NB4 (cell line): ENCODE results near the gene CLDN5.

Experiments
- DNase-seq: peaks from one replicate; pipeline ENCODE4 v3.0.0; 2010; ENCODE audit warnings: low read depth
- H3K4me3 ChIP-seq: one replicate; pipeline ENCODE4 v1.5.1; 2011; ENCODE audit warnings: mild to moderate bottlenecking, low read depth, low read length, moderate library complexity
- MYC ChIP-seq: IDR thresholded peaks from 2 replicates; pipeline ENCODE4 v1.6.1; 2011; ENCODE audit warnings: low read depth, low read length
- POLR2A ChIP-seq: IDR thresholded peaks from 2 replicates; pipeline ENCODE4 v1.6.1; 2011; ENCODE audit warnings: mild to moderate bottlenecking; ENCODE audit not compliant: insufficient read length; ENCODE audit errors: extremely low read depth
- TF ChIP-seq, protein P1 (sequence below): IDR thresholded peaks from 2 replicates; pipeline ENCODE4 v1.6.1; 2011; ENCODE audit warnings: low read depth, low read length
- TF ChIP-seq, protein P2 (sequence below): IDR thresholded peaks from one replicate; pipeline ENCODE4 v1.5.1; 2012; ENCODE audit warnings: low read depth, low read length

The CLDN5 gene

DNA sequence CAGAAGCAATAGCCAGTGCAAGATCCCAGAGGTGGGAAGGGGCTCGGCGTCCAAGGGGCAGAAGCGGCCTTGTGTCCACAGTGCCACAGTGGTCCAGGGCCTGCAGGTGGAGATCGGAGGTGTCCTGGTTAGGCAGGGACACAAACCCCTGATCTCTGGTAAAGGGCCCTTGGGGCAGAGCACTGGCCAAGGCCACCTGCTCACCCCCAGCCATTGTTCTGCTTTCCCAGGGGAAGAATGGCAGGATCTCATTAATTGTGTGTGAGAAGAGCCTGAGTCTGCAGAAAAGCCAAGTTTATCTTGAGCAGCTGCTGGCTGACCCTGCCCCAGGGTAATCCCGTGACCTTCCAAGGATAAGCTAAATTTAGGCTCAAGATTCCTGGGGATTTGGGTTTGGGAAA is 3.1 kb upstream of the CLDN5 start:
- TF ChIP-seq, protein P1, sequence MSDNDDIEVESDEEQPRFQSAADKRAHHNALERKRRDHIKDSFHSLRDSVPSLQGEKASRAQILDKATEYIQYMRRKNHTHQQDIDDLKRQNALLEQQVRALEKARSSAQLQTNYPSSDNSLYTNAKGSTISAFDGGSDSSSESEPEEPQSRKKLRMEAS = no peak
- no peak for TF ChIP-seq MYC
- TF ChIP-seq, protein P2, sequence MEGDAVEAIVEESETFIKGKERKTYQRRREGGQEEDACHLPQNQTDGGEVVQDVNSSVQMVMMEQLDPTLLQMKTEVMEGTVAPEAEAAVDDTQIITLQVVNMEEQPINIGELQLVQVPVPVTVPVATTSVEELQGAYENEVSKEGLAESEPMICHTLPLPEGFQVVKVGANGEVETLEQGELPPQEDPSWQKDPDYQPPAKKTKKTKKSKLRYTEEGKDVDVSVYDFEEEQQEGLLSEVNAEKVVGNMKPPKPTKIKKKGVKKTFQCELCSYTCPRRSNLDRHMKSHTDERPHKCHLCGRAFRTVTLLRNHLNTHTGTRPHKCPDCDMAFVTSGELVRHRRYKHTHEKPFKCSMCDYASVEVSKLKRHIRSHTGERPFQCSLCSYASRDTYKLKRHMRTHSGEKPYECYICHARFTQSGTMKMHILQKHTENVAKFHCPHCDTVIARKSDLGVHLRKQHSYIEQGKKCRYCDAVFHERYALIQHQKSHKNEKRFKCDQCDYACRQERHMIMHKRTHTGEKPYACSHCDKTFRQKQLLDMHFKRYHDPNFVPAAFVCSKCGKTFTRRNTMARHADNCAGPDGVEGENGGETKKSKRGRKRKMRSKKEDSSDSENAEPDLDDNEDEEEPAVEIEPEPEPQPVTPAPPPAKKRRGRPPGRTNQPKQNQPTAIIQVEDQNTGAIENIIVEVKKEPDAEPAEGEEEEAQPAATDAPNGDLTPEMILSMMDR = no peak
- no peak for TF ChIP-seq POLR2A
- H3K4me3 ChIP-seq = no peak overlapping the region
- no peak for DNase-seq

DNA sequence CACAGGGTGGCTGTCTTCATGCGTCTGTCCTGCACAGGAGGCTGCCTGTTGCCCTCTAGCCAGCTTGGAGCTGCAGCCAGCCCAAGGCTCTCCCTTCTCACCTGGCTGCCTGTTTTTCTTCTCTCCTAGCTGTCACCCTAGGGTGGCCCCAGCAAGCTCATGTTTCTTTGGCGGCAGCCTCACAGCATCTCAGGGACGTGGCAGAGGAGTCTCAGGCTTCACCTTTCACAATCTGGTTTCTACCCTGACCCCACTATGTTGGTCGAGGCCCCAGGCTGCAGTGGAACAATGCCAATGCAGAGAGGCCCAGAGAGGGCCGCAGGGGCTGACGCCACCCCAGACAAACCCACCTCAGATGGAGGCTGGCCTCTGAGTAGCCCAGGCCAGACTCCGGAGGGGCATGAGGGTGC is 2.5 kb upstream of the CLDN5 start:
- TF ChIP-seq, protein P2 = no peak
- no peak for TF ChIP-seq POLR2A
- no peak overlapping the region for H3K4me3 ChIP-seq
- no peak for DNase-seq

DNA sequence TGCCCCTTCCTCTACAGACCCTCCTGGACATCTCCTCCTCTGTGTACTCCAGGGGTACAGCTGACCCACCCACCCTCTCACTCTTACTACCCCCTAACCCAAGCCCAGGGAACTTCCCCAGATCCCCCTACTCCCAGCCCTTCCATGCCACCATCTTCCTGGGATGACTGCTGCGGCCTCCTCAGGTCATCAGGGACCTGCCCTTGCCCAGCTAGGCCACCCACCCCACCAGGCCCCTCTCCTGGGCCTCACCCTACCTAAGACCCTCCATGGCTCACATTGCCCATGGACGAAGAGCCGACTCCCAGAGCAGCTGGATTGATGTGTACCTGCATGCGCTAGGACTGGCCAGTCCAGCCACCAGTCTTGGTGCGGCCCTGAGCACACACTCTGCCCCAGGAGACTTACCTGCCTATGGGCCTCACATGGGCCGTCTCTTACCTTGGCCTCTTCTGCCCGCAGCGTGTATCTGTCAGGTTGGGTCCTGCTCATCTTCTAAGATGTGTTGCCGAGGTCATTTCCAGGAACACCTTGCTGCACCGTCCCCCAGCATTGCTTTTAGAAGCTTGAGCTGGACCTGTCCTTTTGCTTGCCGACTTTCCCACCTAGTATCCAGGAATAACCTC is 2.0 kb upstream of the CLDN5 start:
- H3K4me3 ChIP-seq = no peak overlapping the region
- no peak for DNase-seq
- no peak for TF ChIP-seq POLR2A
- TF ChIP-seq MYC = no peak
- TF ChIP-seq, protein P1 = no peak
- TF ChIP-seq, protein P2 = no peak

DNA sequence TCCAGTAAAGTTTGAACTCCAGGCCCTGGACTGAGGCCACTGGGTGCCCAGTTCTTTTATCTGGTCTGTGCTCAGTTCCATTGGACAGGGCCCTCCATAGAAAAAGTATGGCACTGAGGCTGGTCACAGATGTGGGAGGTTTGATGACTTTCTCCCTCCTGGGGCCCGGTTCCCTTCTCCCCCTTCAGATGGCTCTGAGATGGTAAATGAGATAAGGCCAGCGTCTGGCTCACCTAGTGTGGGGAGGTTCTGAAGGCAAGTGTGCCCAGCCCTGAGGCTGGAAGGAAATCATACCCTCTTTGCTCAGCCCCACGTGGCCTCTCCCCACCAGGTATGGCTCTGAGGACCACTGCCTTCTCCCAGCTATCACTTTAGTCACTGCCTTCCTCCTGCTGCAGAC is 1.5 kb upstream of the CLDN5 start:
- no peak overlapping the region for H3K4me3 ChIP-seq
- no peak for DNase-seq
- TF ChIP-seq, protein P2 = no peak
- TF ChIP-seq MYC (no peak), POLR2A (no peak)
- TF ChIP-seq, protein P1 = no peak

DNA sequence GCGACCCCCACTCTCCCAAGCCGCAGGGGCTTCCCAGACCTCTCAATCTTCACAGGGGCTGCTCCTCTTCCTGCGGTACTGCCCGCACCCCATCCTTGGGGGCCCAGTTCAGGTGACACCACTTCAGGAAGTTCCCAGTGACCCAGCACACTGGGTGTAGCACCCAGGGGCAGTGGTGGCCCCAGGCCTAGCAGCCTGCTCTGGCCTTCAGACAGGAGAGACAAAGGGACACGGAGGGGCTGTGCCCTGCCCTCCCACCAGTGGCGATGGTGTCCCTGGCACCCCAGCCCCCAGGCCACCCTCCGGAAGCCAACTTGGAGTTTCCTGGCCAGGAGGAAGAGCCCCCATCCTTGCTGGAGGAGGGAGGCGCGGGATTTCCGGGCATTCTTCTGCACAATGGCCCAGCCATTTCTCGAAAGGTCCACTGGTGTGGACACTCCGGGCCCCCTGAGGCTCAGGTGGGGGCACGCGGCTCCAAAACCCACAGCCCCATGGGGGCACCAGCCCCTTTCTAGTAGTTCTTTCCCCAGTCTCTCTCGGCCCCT is 978 bp upstream of the CLDN5 start:
- H3K4me3 ChIP-seq = no peak overlapping the region
- TF ChIP-seq, protein P2 = no peak
- TF ChIP-seq MYC = no peak
- TF ChIP-seq, protein P1 = no peak
- no peak for TF ChIP-seq POLR2A
- DNase-seq = no peak
